WTC11 (cell line): ENCODE results near the gene SSTR5. TPM values are rescaled to one million over a fixed set of nuclear protein-coding genes. Genes with fewer than 3 reads are reported as not detected.

ENCODE experiments used
- ATAC-seq: fragments of 200-7000 bp; cut with Tn5 transposase; 2 replicates; pipeline ENCODE4 v1.10.0; 2021; ENCODE audit warnings: mild to moderate bottlenecking, moderate library complexity
- CTCF ChIA-PET: fragments of 300-600 bp; sonication (Branson Sonifier 250); formaldehyde crosslinking; loops from one replicate; lab custom pipeline; 2021; ENCODE audit warnings: antibody characterized with exemption; lab: Charles Lee
- POLR2A ChIA-PET: fragments of 350-600 bp; sonication (Branson Sonifier 250); formaldehyde crosslinking; loops from one replicate; lab custom pipeline; 2021; ENCODE audit warnings: antibody characterized with exemption; lab: Charles Lee
- DNase-seq: peaks from one replicate; pipeline ENCODE4 v3.0.0; 2021; ENCODE audit warnings: low spot score
- H3K27ac Mint-ChIP-seq: 2 replicates; pipeline ENCODE4 v1.8.0; 2021; ENCODE audit warnings: mixed read lengths
- H3K27me3 Mint-ChIP-seq: 2 replicates; pipeline ENCODE4 v1.8.0; 2021; ENCODE audit warnings: low read depth, mild to moderate bottlenecking, moderate library complexity, mixed read lengths
- H3K36me3 Mint-ChIP-seq: 2 replicates; pipeline ENCODE4 v1.8.0; 2021; ENCODE audit warnings: mixed read lengths
- H3K4me1 Mint-ChIP-seq: 2 replicates; pipeline ENCODE4 v1.8.0; 2022; ENCODE audit warnings: mixed read lengths
- H3K4me3 Mint-ChIP-seq: 2 replicates; pipeline ENCODE4 v1.8.0; 2021; ENCODE audit warnings: mild to moderate bottlenecking, moderate library complexity, mixed read lengths
- H3K9me3 Mint-ChIP-seq: 2 replicates; pipeline ENCODE4 v1.8.0; 2021; ENCODE audit warnings: mixed read lengths
- AR ChIP-seq: fragments of 250-450 bp; sonication (Bioruptor Pico); IDR thresholded peaks from 2 replicates; pipeline ENCODE4 v1.9.0; 2021; ENCODE audit warnings: mild to moderate bottlenecking
- ATF6 ChIP-seq: sonication (generic); formaldehyde crosslinking; IDR thresholded peaks from 2 replicates; pipeline ENCODE4 v1.8.1; 2023; ENCODE audit warnings: mild to moderate bottlenecking, missing genetic modification reagents
- JAZF1 ChIP-seq: fragments of 250-450 bp; sonication (Bioruptor Pico); IDR thresholded peaks from 2 replicates; pipeline ENCODE4 v1.9.0; 2021; ENCODE audit warnings: moderate library complexity, mild to moderate bottlenecking, inconsistent platforms
- KAT7 ChIP-seq: sonication (generic); formaldehyde crosslinking; IDR thresholded peaks from 2 replicates; pipeline ENCODE4 v1.8.1; 2023; ENCODE audit warnings: missing genetic modification reagents, mild to moderate bottlenecking, borderline replicate concordance
- MLX ChIP-seq: sonication (generic); formaldehyde crosslinking; IDR thresholded peaks from 2 replicates; pipeline ENCODE4 v1.8.1; 2023; ENCODE audit warnings: mild to moderate bottlenecking, missing genetic modification reagents, moderate library complexity
- MXD4 ChIP-seq: fragments of 250-450 bp; sonication (Bioruptor Pico); IDR thresholded peaks from 2 replicates; pipeline ENCODE4 v1.8.0; 2021; ENCODE audit warnings: mild to moderate bottlenecking, moderate library complexity, borderline replicate concordance
- NFYB ChIP-seq: sonication (generic); formaldehyde crosslinking; conservative IDR thresholded peaks from 2 replicates; pipeline ENCODE4 v1.8.0; 2022; ENCODE audit warnings: low read depth, missing genetic modification reagents
- STAT6 ChIP-seq: sonication (generic); formaldehyde crosslinking; conservative IDR thresholded peaks from 2 replicates; pipeline ENCODE4 v1.8.1; 2023; ENCODE audit warnings: mild to moderate bottlenecking, low read depth, missing genetic modification reagents, moderate library complexity
- TEAD1 ChIP-seq: sonication (generic); formaldehyde crosslinking; IDR thresholded peaks from 2 replicates; pipeline ENCODE4 v1.8.0; 2022; ENCODE audit warnings: mild to moderate bottlenecking, missing genetic modification reagents
- ZBTB43 ChIP-seq: sonication (generic); formaldehyde crosslinking; IDR thresholded peaks from 2 replicates; pipeline ENCODE4 v1.8.1; 2023; ENCODE audit warnings: mild to moderate bottlenecking, missing genetic modification reagents
- ZNF416 ChIP-seq: fragments of 250-450 bp; sonication (Bioruptor Pico); IDR thresholded peaks from 2 replicates; pipeline ENCODE4 v1.9.0; 2021; ENCODE audit warnings: mild to moderate bottlenecking, inconsistent platforms
- ZSCAN18 ChIP-seq: fragments of 250-450 bp; sonication (Bioruptor Pico); IDR thresholded peaks from 2 replicates; pipeline ENCODE4 v2.1.2; 2022; ENCODE audit warnings: mild to moderate bottlenecking, moderate library complexity
- total RNA-seq: library from RNA; stranded (reverse); gene quantifications from 3 replicates; pipeline ENCODE4 v1.2.3, GENCODE V29; 2021

Gene SSTR5
- total RNA-seq, 1 experiment from 2014 or later, result 0.61 TPM

GRCh38 chr16:1093284-1094123 lies 21.0 kb downstream of the SSTR5 start (continued):
- TF ChIP-seq ZSCAN18 (CRISPR knock-in tag), result no peak
- no peak for TF ChIP-seq MXD4 (CRISPR knock-in tag)
- TF ChIP-seq AR (CRISPR knock-in tag), result no peak

GRCh38 chr16:1094124-1094479 lies 21.6 kb downstream of the SSTR5 start:
- peaks cover 4% of the 10 kb centered on the region for H3K9me3 Mint-ChIP-seq
- ChIA-PET CTCF (interaction anchor here (1.8 to 2.0 kb wide), 2 partner anchors 9 to 37 kb away, joined by 6 to 7 read pairs; no protein-coding TSS in a partner anchor), POLR2A (no interaction called here)
- no peaks in the 10 kb centered on the region for H3K4me1 Mint-ChIP-seq
- ATAC-seq (no peak), DNase-seq (no peak)
- H3K27ac Mint-ChIP-seq, result no peak overlapping the region
- H3K36me3 Mint-ChIP-seq, result peaks cover 3% of the 10 kb centered on the region; the same call in 1 of the 2 replicates
- no peak overlapping the region for H3K4me3 Mint-ChIP-seq
- no peak for TF ChIP-seq NFYB (CRISPR knock-in tag)
- TF ChIP-seq MLX, result no peak
- TF ChIP-seq TEAD1, result no peak
- TF ChIP-seq ATF6 (CRISPR knock-in tag), result no peak
- TF ChIP-seq KAT7 (CRISPR knock-in tag), result no peak
- no peak for TF ChIP-seq JAZF1 (CRISPR knock-in tag)
- TF ChIP-seq ZBTB43 (CRISPR knock-in tag), result no peak
- TF ChIP-seq ZNF416 (CRISPR knock-in tag), result no peak
- no peak for TF ChIP-seq STAT6
- H3K27me3 Mint-ChIP-seq, result no peaks in the 10 kb centered on the region; the same call in 1 of the 2 replicates
